ENCODE data around the gene KLHL29.

Gene KLHL29

DNA sequence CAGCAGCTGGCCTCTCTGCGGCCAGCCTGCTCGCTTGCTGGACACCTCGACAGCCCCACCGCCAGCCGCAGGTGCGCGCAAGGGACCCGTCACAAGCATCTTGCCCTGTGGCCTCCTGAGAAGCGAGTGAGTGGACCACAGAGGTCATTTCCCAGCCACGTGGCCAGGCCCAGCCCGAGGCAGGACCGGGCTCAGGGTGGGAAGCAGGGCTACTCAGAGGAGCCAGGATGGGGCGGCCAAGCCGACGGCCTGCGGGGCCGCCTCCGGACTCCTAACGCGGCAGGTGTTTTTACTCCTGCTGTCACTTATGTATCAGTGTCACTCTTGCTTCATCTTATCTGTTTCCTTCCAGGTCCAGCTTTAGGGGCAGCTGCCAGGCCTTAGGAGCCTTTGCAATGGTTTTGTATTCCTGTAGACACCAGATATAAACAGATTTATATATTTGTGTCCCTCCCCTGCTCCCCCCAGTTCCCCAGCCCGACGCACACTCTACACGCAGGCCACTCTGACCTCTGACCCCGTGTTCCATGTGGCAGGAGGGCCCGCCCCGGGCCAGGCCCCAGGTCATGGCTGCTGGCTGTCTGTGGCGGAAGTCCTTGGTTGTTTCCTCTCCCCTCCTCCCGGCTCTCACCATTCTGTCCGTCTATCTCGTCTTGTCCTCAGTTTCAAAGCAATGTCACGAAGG, 305.6 kb downstream of the KLHL29 start:
- Histone ChIP-seq H3K4me1 (ENCODE audit: insufficient read depth, low read length, poor library complexity, severe bottlenecking) (no peaks in the 10 kb centered on the region), H3K27me3 (ENCODE audit: insufficient read depth, low read length, poor library complexity, severe bottlenecking) (no peaks in the 10 kb centered on the region), H3K4me3 (ENCODE audit: low read length, poor library complexity, severe bottlenecking) (no peak overlapping the region), H3K79me2 (ENCODE audit: insufficient read depth, low read length) (no peaks in the 10 kb centered on the region), H3K9ac (ENCODE audit: low read depth, low read length, poor library complexity, severe bottlenecking) (no peak overlapping the region), H3K9me2 (replicated peaks; ENCODE audit: low read depth, low read length) (no peaks in the 10 kb centered on the region), H3K4me2 (ENCODE audit: low read depth, low read length, poor library complexity, severe bottlenecking) (no peak overlapping the region), H2AFZ (ENCODE audit: low read length) (no peak overlapping the region), H3K36me3 (ENCODE audit: insufficient read depth, low read length) (no peaks in the 10 kb centered on the region), H4K20me1 (ENCODE audit: insufficient read depth, low read length, poor library complexity, severe bottlenecking) (no peaks in the 10 kb centered on the region), H3F3A (ENCODE audit: low read depth) (no peaks in the 10 kb centered on the region), H3K9me3 (ENCODE audit: insufficient read depth, low read depth, low read length) (no peaks in the 10 kb centered on the region)
- no peak for TF ChIP-seq EZH2phosphoT487 (IDR thresholded peaks at IDR 0.05; ENCODE audit: borderline replicate concordance)
- TF ChIP-seq, protein P1, sequence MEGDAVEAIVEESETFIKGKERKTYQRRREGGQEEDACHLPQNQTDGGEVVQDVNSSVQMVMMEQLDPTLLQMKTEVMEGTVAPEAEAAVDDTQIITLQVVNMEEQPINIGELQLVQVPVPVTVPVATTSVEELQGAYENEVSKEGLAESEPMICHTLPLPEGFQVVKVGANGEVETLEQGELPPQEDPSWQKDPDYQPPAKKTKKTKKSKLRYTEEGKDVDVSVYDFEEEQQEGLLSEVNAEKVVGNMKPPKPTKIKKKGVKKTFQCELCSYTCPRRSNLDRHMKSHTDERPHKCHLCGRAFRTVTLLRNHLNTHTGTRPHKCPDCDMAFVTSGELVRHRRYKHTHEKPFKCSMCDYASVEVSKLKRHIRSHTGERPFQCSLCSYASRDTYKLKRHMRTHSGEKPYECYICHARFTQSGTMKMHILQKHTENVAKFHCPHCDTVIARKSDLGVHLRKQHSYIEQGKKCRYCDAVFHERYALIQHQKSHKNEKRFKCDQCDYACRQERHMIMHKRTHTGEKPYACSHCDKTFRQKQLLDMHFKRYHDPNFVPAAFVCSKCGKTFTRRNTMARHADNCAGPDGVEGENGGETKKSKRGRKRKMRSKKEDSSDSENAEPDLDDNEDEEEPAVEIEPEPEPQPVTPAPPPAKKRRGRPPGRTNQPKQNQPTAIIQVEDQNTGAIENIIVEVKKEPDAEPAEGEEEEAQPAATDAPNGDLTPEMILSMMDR (conservative IDR thresholded peaks at IDR 0.05; ENCODE audit: low read length) = no peak

DNA sequence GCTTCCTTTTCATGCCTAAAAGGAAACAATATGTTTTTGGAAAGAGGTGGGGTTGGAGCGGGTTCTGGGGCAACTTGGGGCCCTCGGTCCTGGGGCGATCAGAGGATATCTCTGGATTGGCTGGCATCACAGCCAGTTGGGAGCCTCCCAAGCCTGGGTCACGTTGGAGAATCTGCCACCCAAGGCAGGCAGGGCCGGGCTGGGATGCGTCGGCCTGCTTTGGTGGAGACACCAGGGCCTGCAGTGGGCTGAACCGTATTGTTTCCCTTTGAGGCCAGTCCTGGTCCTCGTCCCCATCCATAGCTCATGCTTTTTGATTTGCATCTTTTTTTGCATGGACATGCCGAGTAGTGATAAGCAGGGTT, 306.1 kb downstream of the KLHL29 start:
- Histone ChIP-seq H3K9me2 (replicated peaks; ENCODE audit: low read depth, low read length) (no peaks in the 10 kb centered on the region), H4K20me1 (ENCODE audit: insufficient read depth, low read length, poor library complexity, severe bottlenecking) (no peaks in the 10 kb centered on the region), H3K9ac (ENCODE audit: low read depth, low read length, poor library complexity, severe bottlenecking) (no peak overlapping the region), H3K4me3 (ENCODE audit: low read length, poor library complexity, severe bottlenecking) (no peak overlapping the region), H2AFZ (ENCODE audit: low read length) (no peak overlapping the region), H3K9me3 (ENCODE audit: insufficient read depth, low read depth, low read length) (no peaks in the 10 kb centered on the region), H3K27me3 (ENCODE audit: insufficient read depth, low read length, poor library complexity, severe bottlenecking) (no peaks in the 10 kb centered on the region), H3K79me2 (ENCODE audit: insufficient read depth, low read length) (no peaks in the 10 kb centered on the region), H3F3A (ENCODE audit: low read depth) (no peaks in the 10 kb centered on the region), H3K36me3 (ENCODE audit: insufficient read depth, low read length) (no peaks in the 10 kb centered on the region), H3K4me1 (ENCODE audit: insufficient read depth, low read length, poor library complexity, severe bottlenecking) (no peaks in the 10 kb centered on the region), H3K4me2 (ENCODE audit: low read depth, low read length, poor library complexity, severe bottlenecking) (no peak overlapping the region)
- TF ChIP-seq, protein P1 (conservative IDR thresholded peaks at IDR 0.05; ENCODE audit: low read length) = no peak
- no peak for TF ChIP-seq EZH2phosphoT487 (IDR thresholded peaks at IDR 0.05; ENCODE audit: borderline replicate concordance)

DNA sequence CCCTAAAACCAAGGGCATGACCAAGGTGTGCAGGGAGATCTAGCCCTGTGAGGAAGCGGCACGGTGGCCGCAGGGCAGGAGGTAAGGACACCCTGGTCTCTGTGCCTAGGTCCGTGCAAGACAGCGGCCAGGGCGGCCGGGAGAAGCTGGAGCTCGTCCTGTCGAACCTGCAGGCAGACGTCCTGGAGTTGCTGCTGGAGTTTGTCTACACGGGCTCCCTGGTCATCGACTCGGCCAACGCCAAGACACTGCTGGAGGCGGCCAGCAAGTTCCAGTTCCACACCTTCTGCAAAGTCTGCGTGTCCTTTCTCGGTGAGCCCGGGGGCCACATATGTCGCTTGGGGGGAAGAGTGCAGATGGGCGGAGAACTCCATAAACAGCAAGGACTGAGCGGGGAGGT, 306.6 kb downstream of the KLHL29 start:
- no peak overlapping the region for H3K9ac ChIP-seq (ENCODE audit: low read depth, low read length, poor library complexity, severe bottlenecking)
- H3F3A ChIP-seq (ENCODE audit: low read depth) = no peaks in the 10 kb centered on the region
- no peaks in the 10 kb centered on the region for H3K27me3 ChIP-seq (ENCODE audit: insufficient read depth, low read length, poor library complexity, severe bottlenecking)
- H3K4me2 ChIP-seq (ENCODE audit: low read depth, low read length, poor library complexity, severe bottlenecking) = no peak overlapping the region
- H3K36me3 ChIP-seq (ENCODE audit: insufficient read depth, low read length) = no peaks in the 10 kb centered on the region
- no peak overlapping the region for H3K4me3 ChIP-seq (ENCODE audit: low read length, poor library complexity, severe bottlenecking)
- H3K9me2 ChIP-seq (replicated peaks; ENCODE audit: low read depth, low read length) = no peaks in the 10 kb centered on the region
- no peak for TF ChIP-seq EZH2phosphoT487 (IDR thresholded peaks at IDR 0.05; ENCODE audit: borderline replicate concordance)
- TF ChIP-seq, protein P1 (conservative IDR thresholded peaks at IDR 0.05; ENCODE audit: low read length) = no peak
- no peaks in the 10 kb centered on the region for H3K9me3 ChIP-seq (ENCODE audit: insufficient read depth, low read depth, low read length)
- H3K79me2 ChIP-seq (ENCODE audit: insufficient read depth, low read length) = no peaks in the 10 kb centered on the region
- no peaks in the 10 kb centered on the region for H4K20me1 ChIP-seq (ENCODE audit: insufficient read depth, low read length, poor library complexity, severe bottlenecking)
- no peaks in the 10 kb centered on the region for H3K4me1 ChIP-seq (ENCODE audit: insufficient read depth, low read length, poor library complexity, severe bottlenecking)
- no peak overlapping the region for H2AFZ ChIP-seq (ENCODE audit: low read length)

Measured in Loucy (cell line).